GM21529 (cell line): ENCODE results near the gene PRDM11.
A peak's percentile ranks its signal among the peaks of the same experiment; 100 is the strongest.
"Not testable (repeated sequence)": the region's sequence is repeated elsewhere in the genome, so short reads cannot be mapped to it uniquely, and the experiment has no call there.

Experiments used
- ATAC-seq: cut with Tn5 transposase; IDR thresholded peaks from one replicate; pipeline ENCODE4 v1.9.1; 2021; ENCODE audit not compliant: unreplicated experiment

The PRDM11 gene

DNA sequence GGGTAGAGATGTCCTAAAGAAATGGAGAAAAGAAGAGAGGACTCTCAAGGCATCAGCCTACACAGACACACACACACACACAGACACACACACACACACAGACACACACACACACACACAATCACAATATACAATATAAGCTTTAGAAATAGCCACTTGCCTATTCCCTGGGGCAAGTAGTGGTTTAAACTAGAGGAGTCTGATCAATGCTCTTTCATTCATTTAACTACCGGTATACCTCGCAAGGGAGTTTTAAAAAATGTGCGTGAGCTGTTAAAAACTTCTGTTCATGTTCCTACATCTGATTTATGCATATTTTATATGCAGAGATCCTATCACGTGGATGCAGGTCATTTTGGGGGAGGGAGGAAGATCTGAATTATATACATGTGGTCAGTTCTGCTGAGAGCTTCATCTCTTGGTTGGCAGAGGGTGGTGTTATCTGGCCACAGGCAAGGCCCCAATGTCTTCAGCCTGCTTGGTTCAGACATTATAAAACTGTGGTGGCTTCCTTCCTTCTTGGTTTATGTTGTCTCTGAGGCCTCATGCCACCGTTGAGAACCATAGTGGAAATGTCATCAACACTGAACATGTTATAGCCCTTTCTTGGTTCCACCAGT lies 83.1 kb downstream of the PRDM11 start:
- ATAC-seq: no peak

DNA sequence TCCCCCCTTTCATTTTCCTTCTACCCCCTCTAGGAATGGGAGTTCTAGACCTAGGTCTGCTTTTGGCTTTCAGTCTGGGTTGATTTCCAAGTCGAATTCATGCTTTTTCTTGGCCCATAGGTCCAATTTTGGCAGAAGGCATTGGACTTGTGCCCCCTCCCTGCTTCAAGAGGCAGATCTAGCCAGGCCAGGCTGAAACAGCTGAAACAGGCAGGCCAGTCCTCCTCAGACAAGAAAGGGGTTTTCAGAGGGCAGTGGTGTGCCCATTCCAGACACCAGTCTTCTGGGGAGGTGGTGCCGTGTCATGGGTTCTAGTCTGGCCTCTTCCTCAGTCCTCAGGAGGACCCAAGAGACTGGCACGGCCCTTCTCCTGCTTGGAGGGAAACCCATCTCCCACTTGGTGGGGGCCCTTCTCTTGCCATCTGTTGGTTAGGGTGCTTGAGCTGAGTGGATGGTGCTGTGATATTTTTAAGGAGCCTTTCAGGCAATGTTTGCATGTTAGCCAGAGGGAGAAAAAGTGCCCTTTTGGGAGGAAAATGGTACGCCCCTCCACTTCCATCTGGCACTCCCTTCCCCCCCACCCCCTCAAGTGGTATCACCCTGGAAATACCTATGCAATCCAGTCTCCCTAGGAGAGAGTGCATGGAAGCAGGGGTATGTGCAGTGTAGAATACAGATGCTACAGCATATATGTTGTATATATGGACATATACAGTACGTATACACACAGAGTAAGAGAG lies 86.1 kb downstream of the PRDM11 start:
- ATAC-seq: no peak

GRCh38 chr11:45233121-45233803 lies 86.8 kb downstream of the PRDM11 start:
- ATAC-seq: peak; percentile 81

DNA sequence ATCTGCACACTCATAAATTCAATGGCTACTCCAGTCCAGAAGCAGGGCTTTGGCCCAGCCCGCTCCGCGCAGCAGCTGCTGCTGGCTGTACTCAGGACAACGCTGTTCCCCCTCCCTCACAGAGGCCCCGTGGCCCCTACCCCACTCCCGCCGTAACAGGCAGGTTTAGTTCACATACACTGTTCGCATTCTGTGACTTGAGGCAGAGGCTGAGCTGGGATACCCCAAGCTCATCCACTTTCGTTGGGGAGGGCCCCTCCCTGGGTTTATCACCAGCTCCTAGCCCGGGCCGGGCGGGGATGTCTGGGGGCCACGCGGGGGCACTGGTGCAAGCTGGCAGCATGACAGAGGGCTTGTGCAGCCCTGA lies 87.3 kb downstream of the PRDM11 start:
- ATAC-seq: no peak

GRCh38 chr11:45234306-45235006 lies 88.0 kb downstream of the PRDM11 start:
- ATAC-seq: no peak

DNA sequence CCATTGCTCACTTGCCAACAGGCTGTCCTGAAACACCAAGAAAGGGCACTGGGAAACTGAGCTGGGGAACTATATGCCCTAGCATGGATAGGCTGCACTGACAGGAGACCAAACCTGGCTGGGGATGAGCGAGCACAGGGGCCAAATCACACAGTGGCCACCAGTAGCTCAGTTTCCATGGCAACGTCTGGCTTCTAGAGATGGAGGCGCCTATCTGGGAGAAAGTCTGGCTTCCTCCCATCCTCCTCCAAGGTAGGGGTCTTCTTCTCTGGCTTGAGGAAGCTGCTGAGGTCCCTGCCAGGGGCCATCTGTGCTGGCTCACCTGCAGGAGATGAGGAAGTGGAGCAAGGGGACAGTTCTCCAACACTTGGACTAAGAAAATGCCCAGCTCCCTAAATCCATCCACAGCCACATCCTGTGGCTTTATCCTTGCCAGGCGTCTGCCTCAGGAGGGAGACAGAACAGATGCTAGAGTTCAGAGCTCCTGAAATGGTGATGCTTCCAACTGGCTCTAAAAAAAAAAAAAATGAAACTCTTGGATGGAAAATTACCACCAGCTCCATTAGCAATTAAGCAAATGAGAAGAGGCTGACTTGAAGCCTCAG lies 91.4 kb downstream of the PRDM11 start:
- no peak for ATAC-seq

GRCh38 chr11:45238724-45239123 lies 92.3 kb downstream of the PRDM11 start:
- no peak for ATAC-seq

DNA sequence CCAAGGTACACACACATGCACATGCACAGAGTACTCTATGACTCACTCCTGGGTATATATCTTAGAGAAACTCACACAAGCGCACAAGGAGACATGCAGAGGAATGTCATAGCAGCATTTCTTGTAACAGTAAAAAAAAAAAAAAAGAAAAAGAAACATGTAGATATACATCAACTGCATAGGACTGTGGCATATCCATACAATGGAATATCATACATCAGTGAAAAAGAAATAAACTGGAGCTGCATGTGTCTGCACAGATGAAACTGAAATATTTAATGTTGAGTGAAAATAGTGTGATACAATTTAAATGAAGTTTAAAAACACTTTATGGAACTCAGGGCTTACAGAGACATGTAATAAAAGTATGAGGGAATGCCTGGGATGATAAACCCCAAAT lies 93.3 kb downstream of the PRDM11 start:
- no peak for ATAC-seq

DNA sequence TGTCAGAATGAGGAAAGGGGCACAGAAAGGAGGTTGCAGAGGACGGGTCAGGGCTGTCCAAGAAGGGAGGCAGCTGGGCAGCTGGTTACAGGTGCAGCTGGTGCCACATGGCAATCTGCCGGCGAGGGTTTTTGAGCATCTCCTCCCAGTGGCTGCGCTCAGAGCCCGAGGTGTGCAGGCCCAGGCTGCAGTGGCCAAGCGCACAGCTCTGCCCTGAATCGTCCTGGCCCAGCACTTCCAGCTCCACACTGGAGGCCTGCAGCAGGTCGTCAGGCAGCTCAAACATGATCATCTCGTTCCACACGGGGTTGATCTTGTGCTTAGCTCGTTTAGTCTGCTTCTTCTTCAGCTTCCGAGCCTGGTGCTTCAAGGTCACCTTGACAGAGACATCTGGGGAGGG lies 97.5 kb downstream of the PRDM11 start:
- no peak for ATAC-seq

GRCh38 chr11:45245218-45246045 lies 99.0 kb downstream of the PRDM11 start:
- no peak for ATAC-seq

GRCh38 chr11:45246241-45246640 lies 99.8 kb downstream of the PRDM11 start:
- no peak for ATAC-seq

GRCh38 chr11:45247433-45247832 lies 101.0 kb downstream of the PRDM11 start:
- no peak for ATAC-seq

GRCh38 chr11:45248501-45249011 lies 102.1 kb downstream of the PRDM11 start:
- no peak for ATAC-seq

DNA sequence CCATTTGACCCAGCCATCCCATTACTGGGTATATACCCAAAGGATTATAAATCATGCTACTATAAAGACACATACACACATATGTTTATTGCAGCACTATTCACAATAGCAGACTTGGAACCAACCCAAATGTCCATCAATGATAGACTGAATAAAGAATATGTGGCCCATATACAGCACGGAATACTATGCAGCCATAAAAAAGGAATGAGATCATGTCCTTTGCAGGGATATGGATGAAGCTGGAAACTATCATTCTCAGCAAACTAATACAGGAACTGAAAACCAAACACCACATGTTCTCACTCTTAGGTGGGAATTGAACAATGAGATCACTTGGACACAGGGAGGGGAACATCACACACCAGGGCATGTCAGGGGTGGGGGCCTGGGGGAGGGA lies 102.9 kb downstream of the PRDM11 start:
- ATAC-seq: not testable (repeated sequence)

GRCh38 chr11:45250035-45250718 lies 103.7 kb downstream of the PRDM11 start:
- ATAC-seq: no peak

DNA sequence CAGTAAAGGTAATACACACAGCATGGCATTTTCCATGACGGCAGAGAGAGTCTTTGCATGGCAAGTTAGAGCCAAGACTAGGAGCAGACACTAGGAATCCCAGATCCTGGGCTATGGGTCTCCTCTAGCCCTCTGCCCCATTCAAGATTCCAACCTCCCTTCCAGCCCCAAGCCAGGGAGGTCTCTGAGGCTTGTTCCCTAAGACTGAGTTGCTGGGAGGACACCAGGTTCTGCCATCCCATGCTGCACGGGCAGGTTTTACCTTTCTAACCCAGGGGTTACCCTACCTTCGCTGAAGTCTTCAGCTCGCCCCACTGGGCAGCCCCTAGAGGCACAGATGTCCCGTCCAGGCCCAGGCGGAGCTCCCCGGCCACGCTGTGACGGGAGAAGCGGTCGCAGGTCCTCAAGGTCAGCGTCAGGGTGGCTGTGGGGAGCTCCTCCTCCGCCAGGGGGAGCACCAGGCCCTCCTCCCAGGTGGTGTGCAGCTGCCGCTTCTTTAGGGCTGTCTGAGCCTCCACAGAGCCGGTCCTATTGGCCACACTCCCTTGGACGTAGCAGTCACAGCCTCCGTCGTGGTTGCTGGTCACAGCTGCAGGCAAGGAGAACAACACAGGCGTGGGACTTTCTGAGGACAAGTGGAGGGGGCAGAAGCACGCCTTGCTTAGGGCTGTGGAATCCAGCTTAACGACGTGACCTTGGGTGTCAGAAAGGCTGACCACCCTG lies 105.9 kb downstream of the PRDM11 start:
- ATAC-seq: no peak

DNA sequence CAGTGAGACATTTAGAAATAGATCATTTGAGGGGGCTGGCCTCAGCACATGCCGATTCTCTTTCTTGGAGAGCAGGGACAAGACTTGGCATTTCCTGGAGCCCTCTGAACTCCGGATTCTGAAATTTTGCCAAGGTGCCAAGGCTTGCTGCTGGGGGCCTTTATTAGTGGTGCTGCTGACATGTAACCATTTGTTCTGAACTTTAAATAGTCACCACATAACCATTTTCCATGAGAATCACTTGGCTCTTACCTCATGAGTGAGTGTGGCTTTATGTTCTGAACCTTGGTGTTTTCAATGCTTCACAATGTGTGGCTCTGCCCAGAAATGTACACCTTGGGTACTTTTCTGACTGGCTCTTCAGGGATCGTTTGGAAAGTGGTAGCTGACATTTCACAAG lies 106.4 kb downstream of the PRDM11 start:
- ATAC-seq: no peak

- no peak for ATAC-seq
Measured at GRCh38 chr11:45253640-45254039, 107.2 kb downstream of the PRDM11 start.

GRCh38 chr11:45254070-45254469 lies 107.6 kb downstream of the PRDM11 start:
- no peak for ATAC-seq
